Progenitor cell of endocrine pancreas (in vitro differentiated cells): ENCODE data around the gene FAM135A. TPM values are rescaled to one million over a fixed set of nuclear protein-coding genes. Genes with fewer than 3 reads are reported as not detected.
A peak's percentile ranks its signal among the peaks of the same experiment; 100 is the strongest.

ENCODE experiments used
- DNase-seq: peaks from one replicate; pipeline ENCODE4 v3.0.0; 2021; ENCODE audit warnings: low spot score; ENCODE audit not compliant: unreplicated experiment
- H3K27ac Mint-ChIP-seq: 2 replicates; pipeline ENCODE4 v1.8.0; 2021; ENCODE audit warnings: mild to moderate bottlenecking, moderate library complexity, mixed read lengths
- H3K27me3 Mint-ChIP-seq: 2 replicates; pipeline ENCODE4 v1.8.0; 2021; ENCODE audit warnings: mixed read lengths
- H3K36me3 Mint-ChIP-seq: 2 replicates; pipeline ENCODE4 v1.8.0; 2022; ENCODE audit warnings: mixed read lengths; ENCODE audit not compliant: insufficient read depth
- H3K4me1 Mint-ChIP-seq: 2 replicates; pipeline ENCODE4 v1.8.0; 2021; ENCODE audit warnings: low read depth, mixed read lengths
- H3K4me3 Mint-ChIP-seq: 2 replicates; pipeline ENCODE4 v1.8.0; 2021; ENCODE audit warnings: low read depth, mild to moderate bottlenecking, moderate library complexity, mixed read lengths
- H3K9me3 Mint-ChIP-seq: 2 replicates; pipeline ENCODE4 v1.8.0; 2021; ENCODE audit warnings: low read depth, mixed read lengths
- CTCF ChIP-seq: fragments of 200-600 bp; sonication (generic); IDR thresholded peaks from one replicate; pipeline ENCODE4 v1.5.0; 2021; ENCODE audit warnings: antibody characterized with exemption, mild to moderate bottlenecking; ENCODE audit not compliant: unreplicated experiment
- total RNA-seq: library from RNA; stranded (reverse); gene quantifications from 2 replicates; pipeline ENCODE4 v1.2.1, GENCODE V29; 2021

Gene FAM135A
- total RNA-seq, 1 donor from 2014 or later, result 31.9 TPM

- Mint-ChIP-seq H3K27ac (peak overlapping the region; percentile 25), H3K9me3 (no peaks in the 10 kb centered on the region), H3K4me3 (peak overlapping the region; percentile 55), H3K36me3 (peaks cover 9% of the 10 kb centered on the region), H3K4me1 (peaks cover 12% of the 10 kb centered on the region), H3K27me3 (peaks cover under 1% of the 10 kb centered on the region)
- no peak for TF ChIP-seq CTCF
- no peak for DNase-seq
Observed at GRCh38 chr6:70415247-70415646, 1.9 kb downstream of the FAM135A start.

- no peaks in the 10 kb centered on the region for H3K9me3 Mint-ChIP-seq
- peaks cover 9% of the 10 kb centered on the region for H3K36me3 Mint-ChIP-seq
- no peak for DNase-seq
- no peaks in the 10 kb centered on the region for H3K27me3 Mint-ChIP-seq
- H3K27ac Mint-ChIP-seq, result no peak overlapping the region
- H3K4me3 Mint-ChIP-seq, result no peak overlapping the region
- H3K4me1 Mint-ChIP-seq, result peaks cover 12% of the 10 kb centered on the region
- no peak for TF ChIP-seq CTCF
Observed at GRCh38 chr6:70415660-70416059, 2.4 kb downstream of the FAM135A start.

- H3K27ac Mint-ChIP-seq, result no peak overlapping the region
Observed at GRCh38 chr6:70421509-70421908, 8.2 kb downstream of the FAM135A start.

GRCh38 chr6:70423189-70424134 is 10.2 kb downstream of the FAM135A start:
- H3K36me3 Mint-ChIP-seq, result peaks cover 11% of the 10 kb centered on the region
- H3K9me3 Mint-ChIP-seq, result no peaks in the 10 kb centered on the region
- DNase-seq, result no peak
- no peak for TF ChIP-seq CTCF
- H3K27ac Mint-ChIP-seq, result no peak overlapping the region
- H3K27me3 Mint-ChIP-seq, result no peaks in the 10 kb centered on the region
- no peak overlapping the region for H3K4me3 Mint-ChIP-seq
- peaks cover 3% of the 10 kb centered on the region for H3K4me1 Mint-ChIP-seq

More at GRCh38 chr6:70421509-70421908, 8.2 kb downstream of the FAM135A start:
- H3K36me3 Mint-ChIP-seq, result peaks cover 12% of the 10 kb centered on the region
- peaks cover 3% of the 10 kb centered on the region for H3K4me1 Mint-ChIP-seq
- no peaks in the 10 kb centered on the region for H3K27me3 Mint-ChIP-seq
- no peak for TF ChIP-seq CTCF
- H3K9me3 Mint-ChIP-seq, result no peaks in the 10 kb centered on the region
- no peak for DNase-seq
- no peak overlapping the region for H3K4me3 Mint-ChIP-seq

- peaks cover 3% of the 10 kb centered on the region for H3K4me1 Mint-ChIP-seq
- no peak for DNase-seq
- H3K27ac Mint-ChIP-seq, result no peak overlapping the region
- no peaks in the 10 kb centered on the region for H3K27me3 Mint-ChIP-seq
- H3K9me3 Mint-ChIP-seq, result no peaks in the 10 kb centered on the region
- H3K36me3 Mint-ChIP-seq, result peaks cover 12% of the 10 kb centered on the region
- no peak for TF ChIP-seq CTCF
- no peak overlapping the region for H3K4me3 Mint-ChIP-seq
Observed at GRCh38 chr6:70424291-70424690, 11.0 kb downstream of the FAM135A start.
